HepG2 (cell line): ENCODE measurements around the gene MIDN. TPM values are rescaled to one million over a fixed set of nuclear protein-coding genes. Genes with fewer than 3 reads are reported as not detected.

Experiments
- EZH2 ChIP-seq: conservative IDR thresholded peaks from 2 replicates; pipeline ENCODE4 v1.6.1; 2012; ENCODE audit warnings: mild to moderate bottlenecking, low read depth, low read length, moderate library complexity
- GABPB1 ChIP-seq: IDR thresholded peaks from 2 replicates; pipeline ENCODE4 v1.6.1; 2016; ENCODE audit warnings: mild to moderate bottlenecking, missing genetic modification reagents, moderate library complexity, missing compliant biosample characterization
- GFI1 ChIP-seq: sonication (generic); formaldehyde crosslinking; IDR thresholded peaks from 2 replicates; pipeline ENCODE4 v1.5.0; 2020; ENCODE audit warnings: missing genetic modification reagents, mild to moderate bottlenecking, borderline replicate concordance
- HHEX ChIP-seq: IDR thresholded peaks from 2 replicates; pipeline ENCODE4 v1.6.1; 2016; ENCODE audit warnings: control low read depth
- HNF1A ChIP-seq, 2 experiments: sonication (generic) in 1 of 2; formaldehyde crosslinking in 1 of 2; IDR thresholded peaks; 2 replicates each; pipeline versions ENCODE4 v1.4.0 to v1.6.1; 2016 to 2020; ENCODE audit warnings: borderline replicate concordance in 1 of 2, low read depth in 1 of 2, mild to moderate bottlenecking in 1 of 2, missing genetic modification reagents in 1 of 2
- MIXL1 ChIP-seq: IDR thresholded peaks from 2 replicates; pipeline ENCODE4 v1.6.1; 2016
- NCOA2 ChIP-seq: sonication (generic); formaldehyde crosslinking; IDR thresholded peaks from 2 replicates; pipeline ENCODE4 v1.8.0; 2022; ENCODE audit warnings: inconsistent platforms
- PHF8 ChIP-seq: sonication (generic); formaldehyde crosslinking; IDR thresholded peaks from 2 replicates; pipeline ENCODE4 v1.5.0; 2020; ENCODE audit warnings: missing genetic modification reagents
- PLRG1 ChIP-seq: fragments of 450-650 bp; conservative IDR thresholded peaks from 2 replicates; pipeline ENCODE4 v1.6.1; 2016
- YEATS4 ChIP-seq: sonication (generic); formaldehyde crosslinking; IDR thresholded peaks from 2 replicates; pipeline ENCODE4 v1.4.0; 2020; ENCODE audit warnings: missing genetic modification reagents, borderline replicate concordance
- ZBTB14 ChIP-seq: sonication (generic); formaldehyde crosslinking; IDR thresholded peaks from 2 replicates; pipeline ENCODE4 v1.4.0; 2020; ENCODE audit warnings: missing genetic modification reagents
- ZNF329 ChIP-seq: sonication (generic); formaldehyde crosslinking; IDR thresholded peaks from 2 replicates; pipeline ENCODE4 v1.9.0; 2021; ENCODE audit warnings: low read depth, mild to moderate bottlenecking, missing genetic modification reagents
- ZNF34 ChIP-seq: sonication (generic); formaldehyde crosslinking; IDR thresholded peaks from 2 replicates; pipeline ENCODE4 v1.4.0; 2020; ENCODE audit warnings: mild to moderate bottlenecking, missing genetic modification reagents, borderline replicate concordance
- ZNF430 ChIP-seq: sonication (generic); formaldehyde crosslinking; IDR thresholded peaks from 2 replicates; pipeline ENCODE4 v1.9.0; 2021; ENCODE audit warnings: mild to moderate bottlenecking, missing genetic modification reagents
- ZNF563 ChIP-seq: sonication (generic); formaldehyde crosslinking; IDR thresholded peaks from 2 replicates; pipeline ENCODE4 v1.8.0; 2022; ENCODE audit warnings: mild to moderate bottlenecking, moderate library complexity, missing genetic modification reagents
- ZNF766 ChIP-seq: sonication (generic); formaldehyde crosslinking; IDR thresholded peaks from 2 replicates; pipeline ENCODE4 v1.5.0; 2020; ENCODE audit warnings: missing genetic modification reagents, borderline replicate concordance
- ZNF773 ChIP-seq: sonication (generic); formaldehyde crosslinking; IDR thresholded peaks from 2 replicates; pipeline ENCODE4 v1.4.0; 2020; ENCODE audit warnings: missing genetic modification reagents, borderline replicate concordance
- ZZZ3 ChIP-seq: sonication (generic); formaldehyde crosslinking; IDR thresholded peaks from 2 replicates; pipeline ENCODE4 v1.4.0; 2020; ENCODE audit warnings: missing genetic modification reagents, mild to moderate bottlenecking, borderline replicate concordance
- polyA plus RNA-seq, 8 experiments: library from polyadenylated mRNA; depleted of rRNA in 3 of 8; stranded (reverse) in 7 of 8; unstranded in 1 of 8; fragments of >200 nt; fragmentation: Illumina TruSeq in 4 of 8; extraction: Trizol in 4 of 8; gene quantifications; 2 replicates each; pipeline versions ENCODE4 v1.2.1 to v1.2.3, GENCODE V29; 2011 to 2016; ENCODE audit warnings: low read depth in 4 of 8, missing spikeins in 1 of 8, mixed read lengths in 1 of 8; ENCODE audit not compliant: insufficient read depth in 1 of 8
- total RNA-seq, 5 experiments: library from RNA; depleted of rRNA; stranded (reverse); fragments of >200 nt; fragmentation: Illumina TruSeq; extraction: Trizol; gene quantifications; 2 replicates each; pipeline ENCODE4 v1.2.3, GENCODE V29; 2016; ENCODE audit warnings: low read depth in 1 of 5
- TF ChIP-seq, protein P1 (sequence below): sonication (generic); formaldehyde crosslinking; IDR thresholded peaks from 2 replicates; pipeline ENCODE4 v1.4.0; 2020; ENCODE audit warnings: missing genetic modification reagents, mild to moderate bottlenecking, borderline replicate concordance
- TF ChIP-seq, protein P2 (sequence below): sonication (generic); formaldehyde crosslinking; IDR thresholded peaks from 2 replicates; pipeline ENCODE4 v1.9.0; 2021; ENCODE audit warnings: missing genetic modification reagents, borderline replicate concordance

Gene MIDN
- total and polyA plus RNA-seq, 2 of the 13 experiments (the other 11 are each of a cell fraction or from before 2014, with no cell fraction given) = 8.4 to 18.0 TPM

DNA sequence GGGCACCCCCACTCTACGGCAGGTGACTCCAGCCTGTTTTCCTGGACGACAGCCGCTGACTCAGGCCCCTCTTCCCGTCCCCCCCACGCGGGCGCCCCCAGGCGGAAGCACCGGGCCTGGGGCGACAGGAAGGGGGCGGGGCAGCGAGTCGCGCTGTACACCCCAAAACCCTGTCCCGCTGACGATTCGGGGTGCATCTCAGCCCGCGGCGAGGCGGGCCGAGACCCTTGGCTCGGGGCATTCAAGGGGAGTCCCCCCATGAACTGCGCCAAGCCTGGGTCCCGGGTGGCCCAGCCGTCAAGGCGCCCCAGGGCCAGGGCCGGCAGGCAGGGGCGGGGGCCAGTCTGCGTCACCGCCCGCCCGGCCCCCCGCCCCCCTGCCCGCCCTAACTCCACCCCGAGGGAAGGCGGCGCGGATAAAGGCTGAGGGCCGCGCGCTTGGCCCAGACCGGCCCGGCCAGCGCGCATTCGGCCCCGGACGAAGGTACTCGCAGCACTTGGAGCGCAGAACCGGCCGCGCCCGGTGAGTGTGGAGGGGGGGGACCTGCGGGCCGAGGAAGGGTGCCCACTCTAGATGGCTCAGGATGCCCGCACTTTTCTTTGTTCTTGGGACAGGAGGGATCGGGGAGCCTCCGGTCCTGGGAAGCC, at the start of gene MIDN (continued):
- TF ChIP-seq, protein P1, sequence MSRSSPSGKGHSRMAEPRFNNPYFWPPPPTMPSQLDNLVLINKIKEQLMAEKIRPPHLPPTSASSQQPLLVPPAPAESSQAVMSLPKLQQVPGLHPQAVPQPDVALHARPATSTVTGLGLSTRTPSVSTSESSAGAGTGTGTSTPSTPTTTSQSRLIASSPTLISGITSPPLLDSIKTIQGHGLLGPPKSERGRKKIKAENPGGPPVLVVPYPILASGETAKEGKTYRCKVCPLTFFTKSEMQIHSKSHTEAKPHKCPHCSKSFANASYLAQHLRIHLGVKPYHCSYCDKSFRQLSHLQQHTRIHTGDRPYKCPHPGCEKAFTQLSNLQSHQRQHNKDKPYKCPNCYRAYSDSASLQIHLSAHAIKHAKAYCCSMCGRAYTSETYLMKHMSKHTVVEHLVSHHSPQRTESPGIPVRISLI (CRISPR knock-in tag) = no peak; the same call in 1 of the 2 replicates
- TF ChIP-seq EZH2 = no peak
- 0 out of 2 replicates have a peak, but pooled peaks have one; percentile 31 for TF ChIP-seq ZNF773 (CRISPR knock-in tag)
- TF ChIP-seq HHEX (CRISPR knock-in tag) = no peak
- TF ChIP-seq PLRG1 = no peak
- TF ChIP-seq YEATS4 (CRISPR knock-in tag) = peak; percentile 51; the same call in 1 of the 2 replicates
- 0 out of 2 replicates have a peak, but pooled peaks have one; percentile 12 for TF ChIP-seq MIXL1 (CRISPR knock-in tag)
- no peak for TF ChIP-seq ZNF766 (CRISPR knock-in tag)
- TF ChIP-seq ZNF563 = 0 out of 2 replicates have a peak, but pooled peaks have one; percentile 38
- TF ChIP-seq ZNF34 = no peak
- TF ChIP-seq ZBTB14 (CRISPR knock-in tag) = no peak
- TF ChIP-seq GFI1 (CRISPR knock-in tag) = no peak
- peak; percentile 36; the same call in 1 of the 2 replicates for TF ChIP-seq NCOA2 (CRISPR knock-in tag)
- no peak for TF ChIP-seq ZNF329 (CRISPR knock-in tag)
- TF ChIP-seq, protein P2, sequence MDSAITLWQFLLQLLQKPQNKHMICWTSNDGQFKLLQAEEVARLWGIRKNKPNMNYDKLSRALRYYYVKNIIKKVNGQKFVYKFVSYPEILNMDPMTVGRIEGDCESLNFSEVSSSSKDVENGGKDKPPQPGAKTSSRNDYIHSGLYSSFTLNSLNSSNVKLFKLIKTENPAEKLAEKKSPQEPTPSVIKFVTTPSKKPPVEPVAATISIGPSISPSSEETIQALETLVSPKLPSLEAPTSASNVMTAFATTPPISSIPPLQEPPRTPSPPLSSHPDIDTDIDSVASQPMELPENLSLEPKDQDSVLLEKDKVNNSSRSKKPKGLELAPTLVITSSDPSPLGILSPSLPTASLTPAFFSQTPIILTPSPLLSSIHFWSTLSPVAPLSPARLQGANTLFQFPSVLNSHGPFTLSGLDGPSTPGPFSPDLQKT (CRISPR knock-in tag) = no peak
- TF ChIP-seq GABPB1 (CRISPR knock-in tag) = peak; percentile 85
- TF ChIP-seq ZNF430 (CRISPR knock-in tag) = peak; percentile 94; the same call in 1 of the 2 replicates
- TF ChIP-seq ZZZ3 (CRISPR knock-in tag) = no peak
- no peak for TF ChIP-seq HNF1A (IDR thresholded peaks at IDR 0.05; ENCODE audit: low read depth)
- no peak for TF ChIP-seq HNF1A (CRISPR knock-in tag; IDR thresholded peaks at IDR 0.05; ENCODE audit: borderline replicate concordance)
- peak; percentile 85 for TF ChIP-seq PHF8 (CRISPR knock-in tag)
